Hematopoietic multipotent progenitor cell treated with erythropoietin and hydrocortisone succinate and interleukin-3 and kit ligand, for 4 days (in vitro differentiated cells): ENCODE results near the gene ZFYVE28.

Experiments
- DNase-seq: peaks from one replicate; pipeline ENCODE4 v3.0.0-alpha.2; 2015

Gene ZFYVE28

GRCh38 chr4:2350982-2351381, 67.5 kb downstream of the ZFYVE28 start:
- no peak for DNase-seq

DNA sequence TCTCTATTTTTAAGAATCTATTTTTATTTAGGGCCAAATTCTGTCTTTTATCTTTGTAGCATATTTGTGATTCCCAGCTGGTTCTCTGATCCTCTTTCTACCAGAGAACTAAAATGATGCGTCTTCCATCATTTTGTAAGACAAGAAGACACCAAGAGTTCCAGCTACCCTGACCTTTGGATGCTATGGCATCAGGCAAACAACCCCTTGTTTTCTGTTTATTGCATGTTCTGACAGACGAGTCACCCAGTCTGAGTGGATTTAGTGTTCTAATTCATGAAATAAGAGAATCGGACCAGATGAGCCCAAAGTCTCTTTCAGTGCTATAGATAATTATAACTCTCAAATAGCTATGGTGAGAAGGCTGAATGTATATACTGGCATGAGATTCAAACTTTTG, 69.7 kb downstream of the ZFYVE28 start:
- no peak for DNase-seq

- DNase-seq, result no peak
These were observed 71.3 kb downstream of the ZFYVE28 start for GRCh38 chr4:2347190-2347589.

GRCh38 chr4:2343476-2343875, 75.0 kb downstream of the ZFYVE28 start:
- no peak for DNase-seq

DNA sequence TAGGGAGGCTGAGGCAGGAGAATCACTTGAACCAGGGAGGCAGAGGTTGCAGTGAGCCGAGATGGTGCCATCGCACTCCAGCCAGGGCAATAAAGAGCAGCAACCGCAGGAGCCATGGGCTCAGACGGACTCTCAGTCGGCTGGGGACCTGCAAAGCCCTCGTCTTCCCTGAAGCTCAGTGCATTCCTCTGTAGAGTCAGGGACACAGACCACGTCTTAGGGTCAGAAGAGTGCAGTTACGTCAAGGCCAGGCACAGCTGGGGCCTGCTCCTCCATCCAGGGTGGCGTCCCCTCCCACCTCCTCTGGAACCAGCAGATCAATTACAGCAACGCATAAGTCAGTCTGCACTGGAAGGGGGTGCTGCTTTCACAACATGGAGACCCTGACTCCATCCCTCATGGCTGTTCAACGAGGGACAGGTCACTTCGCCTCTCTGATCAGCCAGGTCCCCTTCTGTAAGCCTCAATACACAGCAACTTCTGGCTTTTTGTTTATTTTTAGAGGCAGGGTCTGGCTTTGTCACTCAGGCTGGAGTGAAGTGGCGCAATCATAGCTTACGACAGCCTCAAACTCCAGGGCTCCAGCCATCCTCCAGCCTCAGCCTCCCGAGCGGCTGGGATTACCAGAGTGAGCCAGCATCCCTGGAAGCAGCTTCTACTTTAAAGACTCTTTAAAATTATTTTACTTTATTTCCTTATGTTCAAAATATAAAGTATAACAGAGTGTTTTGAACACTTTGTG, 76.4 kb downstream of the ZFYVE28 start:
- no peak for DNase-seq

DNA sequence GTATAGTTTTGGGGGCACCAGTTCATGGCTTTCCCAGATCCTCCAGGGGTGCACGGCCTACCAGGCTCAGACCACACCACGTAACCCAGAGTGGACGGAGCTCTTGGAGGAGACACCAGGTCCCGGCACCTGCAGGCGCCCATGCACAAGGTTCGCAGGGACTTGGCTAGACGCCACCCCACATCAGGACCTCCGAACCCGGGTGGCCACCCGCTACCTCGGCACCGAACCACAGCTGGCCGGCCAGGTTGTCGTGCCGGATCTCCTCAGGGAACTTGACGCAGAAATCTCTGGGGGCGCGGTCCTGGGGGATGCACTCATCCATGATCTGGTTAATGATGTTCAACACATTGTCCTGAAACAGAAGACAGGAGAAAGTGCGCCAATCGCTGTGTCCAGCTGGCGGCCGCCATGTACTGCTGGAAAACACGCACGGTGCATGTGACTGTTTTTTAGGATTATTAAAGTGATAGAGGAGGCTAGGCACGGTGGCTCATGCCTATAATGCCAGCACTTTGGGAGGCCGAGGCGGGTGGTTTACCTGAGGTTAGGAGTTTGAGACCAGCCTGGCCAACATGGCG, 77.1 kb downstream of the ZFYVE28 start:
- no peak for DNase-seq

DNA sequence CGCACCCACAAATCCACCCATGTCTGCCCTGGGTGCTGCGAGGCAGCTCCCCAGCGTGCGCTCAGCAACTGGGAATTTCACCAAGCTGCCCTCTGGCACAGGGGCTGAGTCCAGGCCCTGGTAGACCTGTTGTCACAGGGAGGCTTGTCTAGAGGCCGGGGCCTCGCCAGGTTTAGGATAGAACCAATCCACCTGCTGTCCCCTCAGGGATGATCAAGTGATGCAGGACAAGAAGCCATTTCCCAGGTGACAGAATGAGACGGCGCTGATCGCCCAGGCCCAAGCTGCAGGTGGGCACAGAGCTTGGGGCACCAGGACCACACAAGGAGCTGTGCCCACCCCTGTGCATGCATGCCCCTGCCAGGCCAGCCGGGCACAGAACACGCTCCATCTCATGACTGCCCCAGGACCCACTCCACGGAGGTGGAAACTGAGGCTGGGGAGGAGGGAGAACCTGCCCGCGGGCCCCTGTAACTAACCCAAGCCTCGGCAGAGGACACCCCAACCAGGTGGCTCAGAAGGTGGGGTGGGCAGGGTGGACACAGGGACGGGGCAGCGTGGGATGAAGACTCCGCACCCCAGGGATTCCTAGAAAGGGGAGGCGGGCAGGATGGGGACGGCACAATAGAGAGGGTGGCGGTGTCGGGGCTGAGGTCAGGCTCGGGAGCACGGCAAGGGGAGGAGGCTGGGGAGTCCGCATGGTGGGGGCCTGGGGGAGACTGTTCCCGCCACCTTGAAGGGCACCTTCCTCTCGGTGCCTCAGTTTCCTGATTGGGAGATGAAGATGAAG, 78.0 kb downstream of the ZFYVE28 start:
- DNase-seq, result no peak

- no peak for DNase-seq
These were observed 78.8 kb downstream of the ZFYVE28 start for GRCh38 chr4:2339458-2340271.

DNA sequence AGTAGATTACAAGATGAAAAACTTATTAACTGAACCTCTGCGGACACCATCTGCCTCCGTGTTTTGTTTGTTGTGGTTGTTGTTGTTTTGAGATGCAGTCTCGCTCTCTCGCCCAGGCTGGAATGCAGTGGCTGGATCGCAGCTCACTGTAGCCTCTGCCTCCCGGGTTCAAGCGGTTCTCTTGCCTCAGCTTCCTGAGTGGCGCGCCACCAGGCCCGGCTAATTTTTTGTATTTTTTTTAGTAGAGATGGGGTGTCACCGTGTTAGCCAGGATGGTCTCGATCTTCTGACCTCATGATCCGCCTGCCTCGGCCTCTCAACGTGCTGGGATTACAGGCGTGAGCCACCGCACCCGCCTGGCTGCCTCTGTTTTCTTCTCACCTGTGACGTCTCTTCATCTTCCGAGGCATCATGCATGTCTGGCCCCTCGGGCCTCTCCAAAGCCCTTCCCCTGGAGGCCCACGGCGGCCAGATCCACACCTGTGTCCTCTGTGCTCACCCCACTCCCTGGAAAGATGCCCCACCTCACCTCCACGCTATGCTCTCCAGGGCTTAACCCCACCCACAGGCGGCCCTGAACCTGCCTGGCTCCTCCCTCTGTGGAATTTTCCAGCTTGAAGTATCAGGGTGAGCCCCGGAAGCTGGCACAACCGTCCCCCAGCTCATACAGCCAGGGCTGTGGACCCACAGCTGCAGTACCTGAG, 79.5 kb downstream of the ZFYVE28 start:
- no peak for DNase-seq

GRCh38 chr4:2337896-2338295, 80.5 kb downstream of the ZFYVE28 start:
- no peak for DNase-seq

GRCh38 chr4:2337131-2337723, 81.2 kb downstream of the ZFYVE28 start:
- DNase-seq, result no peak

DNA sequence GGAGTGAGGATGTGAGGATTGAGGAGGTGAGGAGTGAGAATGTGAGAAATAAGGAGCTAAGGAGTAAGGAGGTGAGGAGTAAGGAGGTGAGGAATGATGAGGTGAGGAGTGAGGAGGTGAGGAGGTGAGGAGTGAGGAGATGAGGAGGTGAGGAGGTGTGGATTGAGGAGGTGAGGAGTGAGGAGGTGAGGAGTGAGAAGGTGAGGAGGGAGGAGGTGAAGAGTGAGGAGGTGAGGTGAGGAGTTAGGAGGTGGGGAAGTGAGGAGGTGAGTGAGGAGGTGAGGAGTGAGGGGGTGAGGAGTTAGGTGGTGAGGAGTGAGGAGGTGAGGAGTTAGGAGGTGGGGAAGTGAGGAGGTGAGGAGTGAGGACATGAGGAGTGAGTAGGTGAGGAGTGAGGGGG, 81.8 kb downstream of the ZFYVE28 start:
- DNase-seq, result no peak

DNA sequence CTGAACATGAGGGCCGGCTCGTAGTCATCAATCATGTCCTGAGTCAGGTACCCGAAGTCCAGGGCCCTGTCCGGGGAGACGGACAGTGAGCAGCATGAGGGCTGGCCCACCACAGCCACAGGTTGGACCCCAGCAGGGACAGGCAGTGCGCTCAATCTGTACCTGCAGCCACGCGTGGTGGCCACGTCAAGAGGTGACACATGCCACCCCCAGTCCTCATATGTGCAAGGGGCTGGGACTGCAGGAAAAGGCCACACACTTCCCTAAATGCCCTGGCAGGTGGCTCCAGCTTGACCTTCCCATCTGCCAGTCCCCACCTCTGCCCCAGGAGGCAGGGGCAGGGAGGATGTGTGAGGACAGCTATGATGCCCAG, 82.7 kb downstream of the ZFYVE28 start:
- DNase-seq, result no peak

- no peak for DNase-seq
These were observed 83.4 kb downstream of the ZFYVE28 start for GRCh38 chr4:2334826-2335728.

GRCh38 chr4:2333916-2334644, 84.4 kb downstream of the ZFYVE28 start:
- no peak for DNase-seq

DNA sequence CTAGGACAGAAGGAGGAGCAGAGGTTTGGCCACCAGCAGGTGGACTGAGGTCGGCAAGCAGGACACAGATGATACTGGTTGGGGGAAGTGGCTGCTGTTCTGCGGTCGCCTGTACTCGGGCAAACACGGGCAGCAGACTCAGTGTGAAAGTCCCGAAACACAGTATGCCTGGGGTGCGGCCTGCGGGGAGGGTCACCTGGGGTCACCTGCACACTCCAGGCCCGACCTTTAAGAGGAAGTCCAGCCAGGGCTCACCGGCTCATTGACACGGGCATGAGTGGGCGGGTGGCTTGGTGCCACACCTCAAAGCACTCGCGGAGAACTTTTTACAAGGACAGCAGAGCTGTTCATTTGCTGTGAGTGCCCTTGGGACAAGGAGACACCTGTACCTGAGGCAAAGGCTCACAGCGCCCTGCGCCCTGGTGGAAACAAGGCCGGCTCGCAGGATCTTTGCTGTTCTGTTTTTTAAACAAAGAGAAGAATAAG, 85.0 kb downstream of the ZFYVE28 start:
- DNase-seq, result peak; percentile 60

DNA sequence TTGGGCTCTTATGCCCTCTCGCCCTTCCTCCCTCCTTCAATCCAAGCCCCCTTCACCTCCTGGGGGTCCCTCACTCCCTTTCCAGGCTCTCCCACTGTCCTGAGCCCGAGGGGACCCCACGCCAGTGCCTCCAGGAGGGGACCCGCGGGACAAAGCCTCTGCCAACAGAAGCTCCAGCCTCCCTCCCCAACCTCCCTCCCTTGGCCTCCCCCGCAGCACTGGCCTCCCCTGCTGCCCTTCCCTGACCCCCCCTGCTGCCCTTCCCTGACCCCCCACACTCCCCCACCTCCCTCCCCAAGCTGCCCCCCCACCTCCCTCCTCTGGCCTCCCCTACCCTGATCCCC, 85.5 kb downstream of the ZFYVE28 start:
- no peak for DNase-seq

DNA sequence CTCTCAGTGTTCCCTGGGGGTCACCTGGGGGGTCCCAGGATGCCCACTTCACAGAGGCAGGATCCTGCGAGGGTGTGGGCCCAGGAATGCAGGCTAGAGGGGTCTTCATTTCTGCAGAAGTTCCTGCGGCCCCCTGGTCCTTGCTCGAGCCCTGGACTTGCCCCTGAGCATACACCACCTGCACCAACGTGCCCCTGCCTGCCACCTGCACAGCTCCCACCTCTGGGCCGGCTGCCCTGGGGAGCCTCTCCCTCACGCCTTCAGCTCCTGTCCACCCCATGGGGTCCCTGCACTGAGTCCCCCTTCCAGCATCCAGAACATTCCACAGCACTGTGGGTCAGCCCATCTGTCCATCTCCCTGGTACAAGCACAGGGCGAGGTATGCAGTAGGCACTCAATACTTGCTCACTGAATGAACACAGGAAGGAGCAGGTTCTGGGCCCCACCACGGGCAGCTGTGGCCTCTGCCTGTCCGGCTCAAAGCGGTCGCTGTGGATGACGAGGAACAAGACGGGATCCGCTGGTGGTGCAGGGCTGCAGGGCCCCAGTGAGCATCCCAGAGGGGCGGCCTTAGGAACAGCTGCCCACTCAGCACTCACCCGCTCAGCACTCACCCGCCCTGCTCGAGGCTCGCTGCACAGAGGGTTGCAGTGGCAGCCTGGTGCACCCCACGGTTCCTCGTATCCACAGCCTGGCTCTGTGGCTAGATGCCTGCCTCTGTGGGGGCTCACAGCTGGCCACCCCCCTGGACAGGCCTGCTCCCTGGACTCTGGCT, 86.1 kb downstream of the ZFYVE28 start:
- DNase-seq, result no peak

GRCh38 chr4:2331519-2332200, 86.8 kb downstream of the ZFYVE28 start:
- no peak for DNase-seq
